ENCODE results near the gene LPCAT3.

Gene LPCAT3

GRCh38 chr12:6927379-6928021 is 90.8 kb downstream of the LPCAT3 start, which contains the start of gene ATN1:
TSS of gene ATN1 (plus strand) at chr12:6927959. CDS start at chr12:6934002, 6,043 bp downstream.
- TF ChIP-seq TAF1 (IDR thresholded peaks at IDR 0.05; ENCODE audit: low read depth) (0 out of 2 replicates have a peak, but pooled peaks have one; percentile 51), USF1 (IDR thresholded peaks at IDR 0.05) (0 out of 2 replicates have a peak, but pooled peaks have one; percentile 4), RAD21 (IDR thresholded peaks at IDR 0.05; ENCODE audit: low read depth) (no peak), TEAD4 (IDR thresholded peaks at IDR 0.05) (0 out of 2 replicates have a peak, but pooled peaks have one; percentile 36), TCF12 (IDR thresholded peaks at IDR 0.05; ENCODE audit: low read depth) (peak; percentile 60; the same call in 1 of the 2 replicates), CEBPB (IDR thresholded peaks at IDR 0.05) (no peak), EP300 (IDR thresholded peaks at IDR 0.05; ENCODE audit: borderline replicate concordance) (peak; percentile 19; the same call in 1 of the 2 replicates), MAX (IDR thresholded peaks at IDR 0.05) (peak; percentile 81)

Measured in Ishikawa (cell line).